Astrocyte of the spinal cord (primary cell): ENCODE results near the gene ITPR2.
A peak's percentile ranks its signal among the peaks of the same experiment; 100 is the strongest.

ENCODE experiments used
- DNase-seq: peaks from one replicate; pipeline ENCODE4 v3.0.0; 2011; ENCODE audit warnings: low read depth, low spot score
- H3K4me3 ChIP-seq: 2 replicates; pipeline ENCODE4 v1.5.1; 2011; ENCODE audit warnings: low read depth, mild to moderate bottlenecking, low read length, moderate library complexity
- CTCF ChIP-seq: IDR thresholded peaks from 2 replicates; pipeline ENCODE4 v1.5.1; 2012; ENCODE audit warnings: low read depth, mild to moderate bottlenecking, low read length, inconsistent platforms
- in situ Hi-C: cut with HindIII; loops from 2 replicates; pipeline ENCODE4 v1.10.0; 2017; ENCODE audit warnings: low sequenced_read_pairs

The ITPR2 gene

DNA sequence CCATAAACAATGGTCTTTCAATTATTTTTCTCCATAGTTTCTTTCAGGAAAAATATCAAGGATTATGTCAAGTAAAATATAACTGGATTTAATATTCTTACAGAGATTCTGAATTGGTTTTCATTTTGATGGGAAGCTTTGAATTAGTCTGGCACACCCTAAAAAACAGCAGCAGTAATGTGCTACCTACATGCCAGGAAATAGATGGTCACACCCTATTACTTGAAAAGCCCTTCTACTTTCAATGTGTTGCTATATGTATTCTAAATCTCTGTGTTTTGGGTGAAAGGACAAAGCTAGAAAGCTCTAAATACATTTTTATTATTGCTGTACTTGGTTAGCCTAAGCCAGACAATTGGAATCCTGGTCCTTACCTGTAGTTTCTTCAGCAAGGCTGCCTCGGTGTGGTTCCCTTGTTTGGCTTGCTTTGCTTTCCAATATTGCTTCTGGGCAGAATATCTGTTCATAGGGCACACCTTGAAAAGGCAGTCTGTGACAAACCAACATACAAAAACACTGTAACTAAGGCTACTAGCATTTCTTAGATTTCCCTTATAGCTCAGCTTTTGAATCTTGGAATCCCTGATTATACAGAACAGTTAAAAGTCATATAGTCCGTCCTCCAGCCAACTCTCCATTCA lies 107.6 kb downstream of the ITPR2 start:
- no peak for DNase-seq
- H3K4me3 ChIP-seq: no peak overlapping the region
- in situ Hi-C loops: no loop called here
- TF ChIP-seq CTCF: no peak

DNA sequence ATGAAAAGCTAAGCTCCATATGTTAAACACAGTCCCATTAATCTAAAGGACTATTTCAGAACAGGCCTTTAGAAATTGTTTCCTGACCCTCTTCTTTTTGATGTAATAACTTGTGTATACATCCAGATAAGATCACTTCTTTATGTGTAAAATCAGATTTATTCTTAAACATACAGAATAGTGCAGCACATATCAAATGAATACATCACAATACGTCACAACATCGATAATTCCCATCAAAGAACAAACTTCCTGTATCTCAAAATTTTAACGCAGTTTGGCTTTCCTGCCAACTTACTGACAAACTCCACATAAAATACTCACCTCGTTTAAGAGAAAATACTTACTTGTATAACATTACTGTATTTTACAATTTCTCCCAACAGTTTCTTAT lies 108.7 kb downstream of the ITPR2 start:
- H3K4me3 ChIP-seq: no peak overlapping the region
- DNase-seq: no peak
- TF ChIP-seq CTCF: no peak
- in situ Hi-C loops: no loop called here

- no peak overlapping the region for H3K4me3 ChIP-seq
- in situ Hi-C loops: no loop called here
- DNase-seq: peak; percentile 84
- no peak for TF ChIP-seq CTCF
Measured at GRCh38 chr12:26723379-26724308, 109.3 kb downstream of the ITPR2 start.

- no peak overlapping the region for H3K4me3 ChIP-seq
- DNase-seq: no peak
- no peak for TF ChIP-seq CTCF
- in situ Hi-C loops: no loop called here
Measured at GRCh38 chr12:26721800-26722199, 111.2 kb downstream of the ITPR2 start.

GRCh38 chr12:26719852-26720251 lies 113.1 kb downstream of the ITPR2 start:
- in situ Hi-C loops: no loop called here
- H3K4me3 ChIP-seq: no peak overlapping the region
- peak; percentile 27 for TF ChIP-seq CTCF
- no peak for DNase-seq

DNA sequence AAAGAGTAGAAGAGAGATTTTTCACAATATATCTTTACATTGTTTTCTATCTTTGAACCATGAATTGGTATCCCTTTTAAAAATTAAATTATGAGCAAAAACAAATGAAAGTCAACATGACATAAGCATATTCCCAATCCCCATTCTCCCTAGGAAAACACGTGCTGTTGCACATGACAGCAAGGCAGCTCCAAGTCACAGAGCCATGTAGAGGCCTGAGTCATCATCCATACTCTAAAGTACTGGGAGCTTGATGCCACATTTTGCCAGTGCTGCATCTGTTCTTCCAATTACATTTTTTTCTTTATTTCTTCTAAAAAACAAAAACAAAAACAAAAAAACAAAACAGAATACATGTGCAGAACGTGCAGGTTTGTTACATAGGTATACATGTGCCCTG lies 115.2 kb downstream of the ITPR2 start:
- DNase-seq: no peak
- no peak for TF ChIP-seq CTCF
- H3K4me3 ChIP-seq: no peak overlapping the region
- in situ Hi-C loops: no loop called here
